Aorta (tissue), 5 donors: ENCODE data around the gene GZMB. TPM values are rescaled to one million over a fixed set of nuclear protein-coding genes. Genes with fewer than 3 reads are reported as not detected.
A peak's percentile ranks its signal among the peaks of the same experiment; 100 is the strongest.

Experiments
- ATAC-seq: fragments of 200-7000 bp; cut with Tn5 transposase; one replicate; pipeline ENCODE4 v1.9.1; 2022; ENCODE audit warnings: moderate library complexity; ENCODE audit not compliant: low FRiP score
- DNase-seq, 2 donors: peaks; one replicate each; pipeline ENCODE4 v3.0.0-alpha.2; 2020
- H3K27ac ChIP-seq, 2 donors: one replicate each; pipeline ENCODE4 v1.5.1; 2013; ENCODE audit warnings: low read length in 2 of 2, mild to moderate bottlenecking in 2 of 2, moderate library complexity in 2 of 2, control low read depth in 1 of 2, inconsistent platforms in 1 of 2, low read depth in 1 of 2
- H3K27me3 ChIP-seq, 2 donors: one replicate each; pipeline ENCODE4 v1.6.1; 2013; ENCODE audit warnings: control low read depth in 1 of 2, low read length in 1 of 2, mild to moderate bottlenecking in 1 of 2, moderate library complexity in 1 of 2; ENCODE audit not compliant: insufficient read depth in 2 of 2, control insufficient read depth in 1 of 2
- H3K36me3 ChIP-seq, 2 donors: one replicate each; pipeline ENCODE4 v1.6.1; 2013; ENCODE audit warnings: control low read depth in 1 of 2, low read length in 1 of 2, mild to moderate bottlenecking in 1 of 2; ENCODE audit not compliant: insufficient read depth in 2 of 2, control insufficient read depth in 1 of 2
- H3K4me1 ChIP-seq, 2 donors: one replicate each; pipeline ENCODE4 v1.6.1; 2013; ENCODE audit warnings: low read length in 2 of 2, control low read depth in 1 of 2, mild to moderate bottlenecking in 1 of 2, moderate library complexity in 1 of 2; ENCODE audit not compliant: insufficient read depth in 2 of 2, control insufficient read depth in 1 of 2
- H3K4me3 ChIP-seq, 2 donors: one replicate each; pipeline ENCODE4 v1.5.1; 2013; ENCODE audit warnings: low read length in 2 of 2, control low read depth in 1 of 2, mild to moderate bottlenecking in 1 of 2
- H3K9me3 ChIP-seq: one replicate; pipeline ENCODE4 v1.6.1; 2013; ENCODE audit warnings: mild to moderate bottlenecking, low read length; ENCODE audit not compliant: control insufficient read depth
- WGBS, 2 donors: extraction: QIAGEN DNeasy Blood & Tissue Kit; methylation state at CpG; one replicate each; pipeline ENCODE4 v1.1.7; 2013; 5-methylcytosine and 5-hydroxymethylcytosine counted together
- intact Hi-C, 2 donors: fragments of 100-400 bp; cut with DNase I; formaldehyde crosslinking; loops; one replicate each; pipeline versions ENCODE4 v1.14.2 to v1.15.0; 2022
- long read RNA-seq, 2 donors: library from polyadenylated mRNA; unstranded; transcript quantifications; one replicate each; pipeline ENCODE4 v2.0.0, GENCODE V29; 2020 to 2021
- polyA plus RNA-seq, 2 donors: library from polyadenylated mRNA; stranded (reverse); fragments of 200-250 nt; gene quantifications; one replicate each; pipeline ENCODE4 v1.2.3, GENCODE V29; 2013
- total RNA-seq, 2 donors: library from RNA; stranded (reverse); fragmentation: NEBNext Ultra II Directional; extraction: Animal tissue kit (Norgen Biotek cat#: 25700); gene quantifications; one replicate each; pipeline ENCODE4 v1.2.1, GENCODE V29; 2021
- donor health status: healthy with polysubstance abuse.
- donor health status: Bipolar disorder and iron deficiency.
- donor health status: DM: no; HTN: no; CAD: no.
- donor health status: DM: no; HTN: no; CAD: no.
- donor health status: DM: yes; HTN: yes; CAD: no.

Gene GZMB, protein sequence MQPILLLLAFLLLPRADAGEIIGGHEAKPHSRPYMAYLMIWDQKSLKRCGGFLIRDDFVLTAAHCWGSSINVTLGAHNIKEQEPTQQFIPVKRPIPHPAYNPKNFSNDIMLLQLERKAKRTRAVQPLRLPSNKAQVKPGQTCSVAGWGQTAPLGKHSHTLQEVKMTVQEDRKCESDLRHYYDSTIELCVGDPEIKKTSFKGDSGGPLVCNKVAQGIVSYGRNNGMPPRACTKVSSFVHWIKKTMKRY
- total RNA-seq (1 to 10 TPM; 1.6 to 3.0 TPM), polyA plus RNA-seq (1 to 10 TPM in 1 of 2 donors, under 1 TPM in 1; 0.54 to 2.6 TPM)
- long read RNA-seq, donor 1, partial matches to known transcripts = 0 of 1 reads
- long read RNA-seq, donor 1, other reads (novel, unspliced or antisense) = 1 of 1 reads
- long read RNA-seq, donor 2, partial matches to known transcripts = 0 of 1 reads
- long read RNA-seq, donor 2, other reads (novel, unspliced or antisense) = 0 of 1 reads

DNA sequence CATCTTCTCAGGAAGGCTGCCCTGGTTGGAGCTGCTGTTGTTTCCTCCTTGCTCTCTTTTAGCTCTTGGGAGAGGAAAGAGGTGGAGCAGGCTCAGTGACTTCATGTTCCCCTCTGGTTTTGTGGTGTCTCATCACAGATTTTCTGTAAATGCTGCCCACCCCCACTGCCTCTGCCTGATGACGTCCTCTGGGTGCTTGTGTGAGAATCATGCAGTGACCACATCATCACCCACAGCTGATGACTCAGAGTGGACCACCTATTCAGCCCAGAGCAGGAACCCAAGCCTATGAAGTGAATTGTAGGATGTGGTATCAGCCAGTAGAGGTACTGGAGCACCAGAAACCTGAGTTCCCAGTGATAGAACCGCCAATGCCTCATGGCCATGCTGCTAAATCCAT lies at the start of gene GZMB:
Gene GZMB, minus strand, starts transcription at position 33 of the 400 bp plus-strand sequence. Its CDS starts 30 bp downstream, at position 3.
- ATAC-seq (no peak), DNase-seq (peak in 1 of 2 donors; percentile 46)
- H3K27ac ChIP-seq = no peak within 1 kb of the TSS
- intact Hi-C loops = no loop called here
- no peaks in the 10 kb centered on the region for H3K4me1 ChIP-seq
- WGBS, 2 donors = 60 to 68% methylated on average over 2 of the region's 2 CpGs
- H3K4me3 ChIP-seq = no peak within 1 kb of the TSS
- H3K9me3 ChIP-seq = no peaks in the 10 kb centered on the region
- no peaks in the 10 kb centered on the region for H3K36me3 ChIP-seq
- H3K27me3 ChIP-seq = no peaks in the 10 kb centered on the region

DNA sequence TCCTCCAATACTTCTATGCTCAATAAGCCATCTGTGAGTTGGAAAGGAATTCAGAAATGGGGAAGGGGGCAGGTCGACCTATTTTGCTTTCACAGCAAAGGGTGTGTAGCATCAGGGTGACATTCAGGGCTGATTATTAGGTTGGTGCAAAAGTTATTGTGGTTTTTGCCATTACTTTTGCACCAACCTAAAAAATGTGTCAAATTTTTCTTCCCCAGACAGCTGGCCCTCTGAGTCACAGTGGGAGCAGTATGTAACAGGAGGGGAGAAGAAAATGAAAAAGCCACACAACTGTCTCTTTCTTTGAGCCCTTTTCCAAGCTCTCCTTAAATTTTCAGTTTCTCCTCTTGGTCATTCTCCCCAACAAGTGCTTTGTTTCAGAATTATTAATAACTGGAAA lies 47.1 kb upstream of the GZMB start:
- Histone ChIP-seq H3K4me3 (no peak overlapping the region), H3K9me3 (no peaks in the 10 kb centered on the region), H3K4me1 (no peaks in the 10 kb centered on the region), H3K27me3 (no peaks in the 10 kb centered on the region), H3K36me3 (no peaks in the 10 kb centered on the region), H3K27ac (no peak overlapping the region)
- DNase-seq = no peak
- no peak for ATAC-seq
- intact Hi-C loops = no loop called here
- 18 to 41% methylated on average over 1 of the region's 1 CpG for WGBS, 2 donors

DNA sequence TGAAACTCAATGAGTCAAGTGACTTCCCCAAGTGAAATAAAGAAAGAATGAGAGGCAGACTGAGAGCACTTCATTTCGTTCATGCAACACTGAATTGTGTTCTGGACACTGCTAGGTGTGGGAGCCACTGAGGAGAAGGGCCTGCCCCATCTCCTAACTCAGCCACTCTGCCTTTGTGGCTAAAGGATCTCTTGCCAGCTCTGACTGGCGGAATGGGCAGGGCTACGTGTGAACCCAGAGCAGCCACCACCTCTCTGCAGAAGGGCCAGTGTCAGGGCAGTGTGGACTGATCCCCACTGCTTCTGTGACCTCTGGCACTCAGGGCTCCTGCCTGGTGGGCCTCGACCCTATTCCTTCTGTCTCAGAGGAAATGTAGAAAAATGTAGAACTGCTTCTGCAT lies 46.5 kb upstream of the GZMB start:
- H3K36me3 ChIP-seq = no peaks in the 10 kb centered on the region
- 73 to 79% methylated on average over 4 of the region's 4 CpGs for WGBS, 2 donors
- H3K9me3 ChIP-seq = no peaks in the 10 kb centered on the region
- H3K4me3 ChIP-seq = no peak overlapping the region
- no peak overlapping the region for H3K27ac ChIP-seq
- intact Hi-C loops = no loop called here
- H3K4me1 ChIP-seq = no peaks in the 10 kb centered on the region
- H3K27me3 ChIP-seq = no peaks in the 10 kb centered on the region
- no peak for ATAC-seq
- DNase-seq = no peak

DNA sequence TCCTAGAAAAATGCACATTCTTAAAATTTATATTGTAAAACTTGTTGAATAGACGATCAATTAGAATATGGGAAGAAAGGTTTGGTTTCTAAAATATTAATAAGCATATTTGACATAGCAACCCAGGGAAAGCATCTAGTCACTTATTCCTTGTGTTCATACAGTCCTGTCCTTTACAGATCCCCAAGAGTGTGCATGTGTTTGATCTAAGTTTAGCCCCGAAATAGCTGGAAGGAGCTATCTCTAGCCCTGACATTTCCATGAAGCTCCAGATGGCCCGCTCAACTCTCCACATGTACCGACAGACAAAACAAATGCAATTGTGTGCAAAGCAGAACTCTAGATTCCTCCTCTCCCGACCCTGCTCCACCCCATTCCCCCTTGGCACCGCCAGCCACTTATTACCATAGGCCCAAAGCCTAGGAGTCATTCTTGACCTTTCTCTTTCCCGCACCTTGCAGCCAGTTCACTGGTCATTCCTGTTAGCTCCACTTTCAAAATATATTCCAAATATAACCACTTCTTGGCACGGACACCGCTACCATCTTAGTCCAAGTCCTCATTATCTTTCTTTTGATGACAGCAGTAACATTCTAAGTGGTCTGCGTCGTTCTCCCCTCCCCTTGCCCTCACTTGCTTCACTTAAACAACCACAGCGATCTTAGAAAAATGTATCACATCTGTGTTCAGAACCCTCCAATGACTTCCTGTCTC lies 45.4 kb upstream of the GZMB start:
- no peak for DNase-seq
- no peaks in the 10 kb centered on the region for H3K27me3 ChIP-seq
- H3K4me3 ChIP-seq = no peak overlapping the region
- H3K4me1 ChIP-seq = no peaks in the 10 kb centered on the region
- WGBS, 2 donors = 41 to 43% methylated on average over 12 of the region's 12 CpGs
- no peak overlapping the region for H3K27ac ChIP-seq
- intact Hi-C loops = no loop called here
- no peaks in the 10 kb centered on the region for H3K36me3 ChIP-seq
- H3K9me3 ChIP-seq = no peaks in the 10 kb centered on the region
- no peak for ATAC-seq

DNA sequence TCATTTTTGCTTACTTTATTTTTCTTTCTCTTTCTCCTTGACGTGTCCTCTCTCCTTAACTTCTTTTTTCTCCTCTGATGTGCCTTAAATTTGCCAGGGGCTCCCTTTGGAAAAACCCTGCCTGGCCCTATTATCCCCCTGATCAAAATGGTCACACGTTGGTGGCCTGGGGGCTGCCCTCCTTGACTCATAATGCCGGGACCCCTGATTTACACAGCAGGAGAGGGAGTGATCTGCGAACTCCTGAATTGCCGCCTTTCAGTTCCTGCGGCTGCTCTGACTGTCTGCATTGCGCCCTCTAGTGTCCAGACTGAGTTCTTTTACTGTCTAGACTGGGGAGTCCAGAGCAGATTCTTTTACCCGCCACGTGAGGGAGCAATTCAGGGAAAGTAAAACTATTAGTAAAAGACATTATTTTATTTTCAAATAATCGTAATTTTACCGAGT lies 44.8 kb upstream of the GZMB start:
- peak; percentile 67 to 74 for DNase-seq
- 4% methylated on average over 11 of the region's 11 CpGs for WGBS, 2 donors

DNA sequence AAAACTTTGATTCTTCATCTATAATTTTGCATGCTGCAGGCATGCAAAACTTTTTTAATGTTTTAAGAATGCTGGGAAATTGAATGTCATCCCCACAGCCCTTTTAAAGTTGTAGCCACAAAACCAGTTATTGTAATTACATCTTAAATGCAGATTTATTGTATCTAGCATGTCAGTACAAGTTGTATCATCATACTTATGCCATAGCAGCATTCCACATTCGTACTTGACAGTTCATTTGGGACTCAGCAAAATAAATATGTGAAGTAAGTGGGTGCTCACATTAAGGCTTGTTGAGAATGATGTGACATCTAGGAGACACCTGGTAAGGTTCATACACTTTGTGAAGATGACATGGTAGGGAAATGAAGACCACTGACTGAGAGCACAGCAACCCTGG lies 44.0 kb upstream of the GZMB start:
- Histone ChIP-seq H3K4me3 (no peak overlapping the region), H3K27ac (no peak overlapping the region), H3K4me1 (no peaks in the 10 kb centered on the region), H3K9me3 (no peaks in the 10 kb centered on the region), H3K36me3 (no peaks in the 10 kb centered on the region), H3K27me3 (no peaks in the 10 kb centered on the region)
- DNase-seq (no peak), ATAC-seq (no peak)
- 63 to 74% methylated on average over 1 of the region's 1 CpG for WGBS, 2 donors
- intact Hi-C loops = no loop called here

More for the DNA sequence above, 44.8 kb upstream of the GZMB start:
- Histone ChIP-seq H3K27ac (no peak overlapping the region), H3K9me3 (no peaks in the 10 kb centered on the region), H3K4me1 (no peaks in the 10 kb centered on the region), H3K36me3 (no peaks in the 10 kb centered on the region), H3K4me3 (no peak overlapping the region), H3K27me3 (no peaks in the 10 kb centered on the region)
- intact Hi-C loops = no loop called here
- peak; percentile 87 for ATAC-seq

DNA sequence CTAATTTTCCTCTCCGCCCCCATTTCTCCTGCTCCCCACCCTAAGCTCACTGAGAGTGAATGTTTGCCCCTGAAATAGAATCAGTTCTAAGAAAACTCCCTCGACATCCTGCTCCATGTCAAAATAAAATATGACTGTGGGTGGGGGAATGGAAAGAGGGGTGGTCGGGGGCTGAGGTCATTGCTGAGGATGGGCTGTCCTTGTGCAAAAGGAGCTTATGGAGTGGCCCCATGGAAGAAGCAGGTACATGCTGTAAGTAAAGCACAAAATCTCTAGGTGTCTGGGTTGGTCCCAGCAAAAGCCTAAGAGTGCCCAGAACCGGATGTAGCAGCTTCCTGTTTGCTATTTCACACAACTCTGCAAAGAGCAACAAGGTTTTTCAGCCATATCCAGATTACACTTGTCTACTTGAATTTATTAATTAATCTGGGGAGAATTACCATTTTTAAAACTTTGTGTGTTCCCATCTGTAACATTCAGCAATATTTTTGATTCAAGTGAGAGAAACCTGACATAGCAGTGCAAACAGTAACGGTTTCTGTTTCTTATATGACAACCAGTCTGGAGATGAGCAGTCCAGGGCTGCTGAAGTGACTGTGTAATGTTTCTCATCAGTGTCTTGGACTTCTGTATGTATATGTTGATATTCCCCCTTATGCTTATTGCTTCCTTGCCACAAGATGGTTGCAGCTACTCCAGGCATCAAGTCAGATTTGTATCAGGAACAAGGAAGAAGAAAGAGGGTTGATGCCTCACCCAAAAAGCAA lies 40.4 kb upstream of the GZMB start:
- H3K4me3 ChIP-seq = no peak overlapping the region
- no peak for ATAC-seq
- no peak overlapping the region for H3K27ac ChIP-seq
- no peaks in the 10 kb centered on the region for H3K9me3 ChIP-seq
- intact Hi-C loops = no loop called here
- H3K36me3 ChIP-seq = no peaks in the 10 kb centered on the region
- DNase-seq = no peak
- no peaks in the 10 kb centered on the region for H3K27me3 ChIP-seq
- H3K4me1 ChIP-seq = no peaks in the 10 kb centered on the region
- WGBS, 2 donors = 27 to 36% methylated on average over 5 of the region's 5 CpGs

DNA sequence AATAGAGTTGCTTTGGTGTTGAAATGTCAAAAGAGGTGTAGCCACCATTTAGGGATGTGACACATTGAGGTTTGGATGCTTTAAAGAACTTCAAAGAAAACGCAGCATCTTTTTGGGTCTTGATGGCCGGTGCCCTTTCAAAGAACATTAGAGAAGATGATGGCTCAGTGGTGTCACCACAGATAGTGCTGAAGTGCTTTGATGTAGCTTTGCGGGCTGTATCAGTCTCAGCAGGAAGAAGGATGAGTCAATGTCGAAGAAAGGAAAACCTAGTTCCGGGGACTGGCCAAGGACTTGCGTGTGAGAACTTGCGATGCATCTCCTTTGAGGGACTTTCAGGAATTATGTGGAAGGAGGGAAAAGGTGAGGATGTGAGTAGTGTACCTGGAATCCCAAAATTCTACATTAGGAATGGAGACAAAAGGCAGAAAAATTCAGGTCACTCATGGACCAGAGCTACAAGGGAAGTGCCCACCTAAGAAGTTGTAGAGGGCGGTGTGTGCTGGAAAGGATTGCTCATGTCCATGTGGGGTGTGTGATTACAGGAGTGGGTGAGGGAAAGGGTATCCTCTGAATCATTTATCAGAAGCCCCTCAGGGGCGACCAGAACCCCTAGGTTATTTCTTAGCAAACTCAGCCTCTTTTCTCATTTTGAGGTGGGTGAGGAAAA lies 39.7 kb upstream of the GZMB start:
- no peak overlapping the region for H3K4me3 ChIP-seq

More for the DNA sequence above, 39.7 kb upstream of the GZMB start:
- ATAC-seq (no peak), DNase-seq (no peak)
- no peaks in the 10 kb centered on the region for H3K36me3 ChIP-seq
- intact Hi-C loops = no loop called here
- no peaks in the 10 kb centered on the region for H3K9me3 ChIP-seq
- no peak overlapping the region for H3K27ac ChIP-seq
- 83 to 84% methylated on average over 9 of the region's 9 CpGs for WGBS, 2 donors
- H3K27me3 ChIP-seq = no peaks in the 10 kb centered on the region
- no peaks in the 10 kb centered on the region for H3K4me1 ChIP-seq
